GM12864 (cell line): Measurements from ENCODE around the gene DTD1.

Experiments
- DNase-seq: peaks from one replicate; pipeline ENCODE4 v3.0.0-alpha.2; 2011; ENCODE audit warnings: low read depth
- H3K4me3 ChIP-seq: 2 replicates; pipeline ENCODE4 v1.5.1; 2011; ENCODE audit warnings: mild to moderate bottlenecking, low read depth, low read length, control low read depth
- CTCF ChIP-seq: IDR thresholded peaks from 2 replicates; pipeline ENCODE4 v1.5.1; 2011; ENCODE audit warnings: low read depth, mild to moderate bottlenecking, moderate library complexity, low read length, control low read depth, inconsistent platforms; ENCODE audit errors: missing control alignments

DTD1 gene

GRCh38 chr20:18731940-18732339, 144.1 kb downstream of the DTD1 start:
- no peak overlapping the region for H3K4me3 ChIP-seq
- no peak for TF ChIP-seq CTCF
- DNase-seq = no peak

GRCh38 chr20:18734525-18735189, 146.8 kb downstream of the DTD1 start:
- H3K4me3 ChIP-seq = no peak overlapping the region
- TF ChIP-seq CTCF = no peak
- DNase-seq = no peak

- no peak overlapping the region for H3K4me3 ChIP-seq
- DNase-seq = no peak
- TF ChIP-seq CTCF = no peak
Observed at GRCh38 chr20:18737140-18737539, 149.3 kb downstream of the DTD1 start.

- peak; percentile 22 for DNase-seq
- H3K4me3 ChIP-seq = no peak overlapping the region
- TF ChIP-seq CTCF = no peak
Observed at GRCh38 chr20:18738055-18738454, 150.2 kb downstream of the DTD1 start.

- no peak for TF ChIP-seq CTCF
- DNase-seq = no peak
- H3K4me3 ChIP-seq = no peak overlapping the region
Observed at GRCh38 chr20:18738888-18739287, 151.0 kb downstream of the DTD1 start.

- DNase-seq = no peak
- H3K4me3 ChIP-seq = no peak overlapping the region
- TF ChIP-seq CTCF = no peak
Observed at GRCh38 chr20:18739751-18740166, 151.9 kb downstream of the DTD1 start.

GRCh38 chr20:18740726-18741125, 152.9 kb downstream of the DTD1 start:
- no peak overlapping the region for H3K4me3 ChIP-seq
- no peak for DNase-seq
- TF ChIP-seq CTCF = no peak
